HK-2 (cell line): ENCODE data around the gene LSMEM2.
A peak's percentile ranks its signal among the peaks of the same experiment; 100 is the strongest.

Source experiments
- DNase-seq: peaks from one replicate; pipeline ENCODE4 v3.0.0-alpha.2; 2018; ENCODE audit not compliant: unreplicated experiment

Gene LSMEM2

DNA sequence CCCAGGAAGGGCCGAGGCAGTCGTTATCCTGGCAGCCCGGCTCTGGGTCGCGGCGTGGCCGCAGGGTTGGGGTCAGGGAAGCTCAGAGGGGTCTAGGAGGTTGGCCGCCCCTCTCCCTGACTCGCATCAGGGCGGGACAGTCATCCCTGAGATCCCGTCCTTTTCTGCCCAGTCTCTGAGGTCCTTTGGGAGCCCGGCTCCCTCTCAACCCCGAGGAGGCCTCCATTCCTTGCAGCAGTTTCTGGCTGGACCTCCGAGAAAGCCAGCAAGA, 43.2 kb downstream of the LSMEM2 start:
- no peak for DNase-seq

DNA sequence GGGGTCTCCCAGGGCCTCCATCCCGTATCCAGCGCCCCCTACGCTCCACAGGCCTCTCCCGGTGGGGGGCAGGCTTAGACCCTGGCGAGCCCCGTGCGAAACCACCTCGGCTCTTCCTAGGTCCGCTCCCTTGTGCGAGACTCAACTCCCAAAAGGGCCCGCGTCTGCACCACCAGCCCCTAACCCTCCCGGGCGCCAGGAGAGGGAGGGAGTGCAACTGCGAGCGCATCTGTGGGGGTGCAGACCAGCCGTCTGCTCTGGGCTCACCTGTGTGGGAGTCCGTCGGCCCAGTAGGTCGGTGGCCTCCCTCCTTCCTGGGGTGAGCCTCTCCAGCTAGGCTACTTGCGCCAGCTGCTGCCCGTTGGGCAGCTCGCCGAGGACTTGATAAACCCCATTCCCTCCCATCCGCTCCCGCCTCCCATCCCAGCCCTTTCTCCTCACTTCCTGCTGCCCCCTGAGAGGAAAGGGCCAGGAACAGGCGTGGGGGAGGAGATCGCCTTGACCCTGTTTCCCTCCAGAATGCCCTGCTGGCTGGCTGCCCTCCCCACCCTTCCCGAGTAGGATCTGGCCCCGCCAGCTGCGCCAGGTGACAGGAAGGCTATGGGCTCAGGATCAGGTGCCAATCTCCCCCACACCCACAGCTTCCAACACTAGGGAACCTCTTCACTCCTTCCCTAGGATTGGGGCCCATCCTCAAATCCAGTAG, 43.7 kb downstream of the LSMEM2 start, which contains the start of gene HYAL2:
HYAL2 (minus strand) TSS at position 360 of the 706 bp plus-strand sequence. CDS start 2,256 bp downstream, outside the sequence.
- DNase-seq: no peak

GRCh38 chr3:50323092-50323600, 44.3 kb downstream of the LSMEM2 start:
- no peak for DNase-seq

DNA sequence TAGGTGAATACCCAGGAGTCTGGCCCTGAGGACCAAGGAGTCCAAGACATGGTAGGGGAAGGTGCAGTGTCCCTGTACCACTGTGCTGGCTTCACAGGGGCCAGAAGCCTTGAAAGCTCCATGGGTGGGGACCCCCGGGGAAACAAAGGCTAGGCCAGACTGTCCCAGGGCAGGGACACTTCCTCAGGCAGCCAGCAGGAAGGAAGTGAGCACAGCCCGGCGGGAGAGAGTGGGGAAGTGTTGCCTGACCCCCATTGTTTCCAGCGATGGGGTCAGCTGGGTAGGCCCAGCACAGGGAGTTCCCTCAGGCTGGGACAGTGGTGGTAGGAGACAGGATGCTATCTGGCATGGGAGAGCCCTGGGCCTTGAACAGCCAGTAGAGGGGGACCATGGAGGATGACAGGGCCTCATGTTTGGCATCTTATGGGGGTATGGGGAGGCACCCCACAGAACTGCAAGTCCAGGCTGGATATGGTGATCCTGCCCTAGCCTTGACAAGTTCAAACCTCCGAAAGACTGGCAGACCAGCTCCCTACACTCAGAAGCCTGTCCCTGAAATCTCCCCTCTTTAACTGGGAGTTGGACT, 44.8 kb downstream of the LSMEM2 start:
- DNase-seq: no peak

- DNase-seq: peak; percentile 59
These were observed 45.6 kb downstream of the LSMEM2 start for GRCh38 chr3:50324351-50325112.

- DNase-seq: no peak
These were observed 46.2 kb downstream of the LSMEM2 start for GRCh38 chr3:50325113-50325480.

- DNase-seq: no peak
These were observed 46.8 kb downstream of the LSMEM2 start for GRCh38 chr3:50325497-50326181.

- DNase-seq: no peak
These were observed 47.3 kb downstream of the LSMEM2 start for GRCh38 chr3:50326182-50326541.

- DNase-seq: no peak
These were observed 48.2 kb downstream of the LSMEM2 start for GRCh38 chr3:50327129-50327528.

DNA sequence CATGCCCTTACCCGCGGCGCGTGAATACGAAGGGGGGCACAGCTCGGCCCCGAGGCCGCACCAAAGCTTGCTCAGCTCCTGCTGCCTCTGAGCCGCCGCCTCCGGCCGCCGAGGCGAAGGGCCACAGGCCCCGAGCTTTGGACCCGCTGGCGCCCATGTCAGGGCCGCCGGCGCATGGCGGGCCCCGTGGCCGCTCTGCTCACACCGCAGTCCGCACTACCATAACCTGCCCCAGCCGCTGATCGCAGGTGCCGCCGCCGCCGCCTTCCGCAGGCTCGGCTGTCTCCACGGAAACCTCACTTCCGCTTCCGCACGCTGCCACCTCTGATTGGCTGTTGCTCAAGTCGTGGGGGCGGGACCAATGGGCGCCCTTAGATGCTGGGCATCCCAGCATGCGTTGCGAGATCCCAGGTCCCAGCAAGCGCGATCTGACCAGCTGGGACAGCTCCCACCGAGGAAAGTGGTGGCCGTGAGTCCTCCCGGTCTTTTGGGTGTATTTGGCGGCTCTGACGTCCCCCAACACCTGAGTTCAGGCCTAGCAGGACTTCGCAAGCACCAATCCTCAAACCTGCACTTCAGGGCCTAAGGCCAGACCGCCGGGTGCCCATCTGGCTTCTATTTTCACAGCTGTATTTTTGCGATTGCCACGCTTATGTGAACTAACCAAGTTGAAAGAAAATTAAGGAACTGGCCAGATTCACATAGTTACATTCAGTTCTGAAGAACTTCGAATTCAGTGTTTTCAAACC, 49.2 kb downstream of the LSMEM2 start, which contains the start of gene TUSC2:
TUSC2 (minus strand) TSS at position 281 of the 749 bp plus-strand sequence; CDS start at position 157, 124 bp downstream.
- peak; percentile 93 for DNase-seq

GRCh38 chr3:50330330-50330729, 51.4 kb downstream of the LSMEM2 start:
- DNase-seq: no peak

GRCh38 chr3:50331364-50331907, 52.5 kb downstream of the LSMEM2 start:
- no peak for DNase-seq

DNA sequence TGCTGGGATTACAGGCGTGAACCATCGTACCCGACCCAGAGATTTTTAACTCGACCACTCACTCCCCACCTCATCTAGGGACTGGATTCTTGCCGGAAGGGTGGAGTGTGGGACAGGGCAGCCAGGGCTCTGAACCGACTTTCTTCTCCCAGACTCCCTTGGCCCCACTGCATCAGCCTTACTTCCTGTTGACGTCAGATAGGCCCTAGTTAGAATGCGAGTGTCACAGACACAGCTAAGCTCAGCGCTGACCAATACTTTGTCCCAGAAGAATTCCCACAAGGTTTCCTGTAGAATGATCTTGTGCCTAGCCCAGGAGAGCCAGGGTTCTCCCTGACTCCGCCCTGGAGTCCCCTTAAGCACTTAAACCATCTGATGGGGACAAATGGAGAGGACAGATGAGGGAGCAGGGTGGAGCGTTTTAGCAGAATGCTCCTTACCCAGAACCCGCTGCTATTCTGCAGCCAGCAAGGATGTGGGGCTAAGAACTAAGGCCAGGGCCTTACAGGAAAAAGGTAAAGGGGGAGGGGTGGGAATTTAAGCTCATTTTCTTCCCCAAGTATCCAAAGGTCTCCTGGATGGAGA, 54.9 kb downstream of the LSMEM2 start:
- no peak for DNase-seq

GRCh38 chr3:50334339-50335075, 55.6 kb downstream of the LSMEM2 start:
- no peak for DNase-seq

GRCh38 chr3:50336452-50337174, 57.7 kb downstream of the LSMEM2 start:
- no peak for DNase-seq

GRCh38 chr3:50337175-50337861, 58.4 kb downstream of the LSMEM2 start:
- DNase-seq: peak; percentile 96
